K562 (cell line): ENCODE measurements around the gene CACTIN. TPM values are rescaled to one million over a fixed set of nuclear protein-coding genes. Genes with fewer than 3 reads are reported as not detected.

Source experiments
- ARHGAP35 ChIP-seq: fragments of 450-650 bp; IDR thresholded peaks from 2 replicates; pipeline ENCODE4 v1.6.1; 2018; ENCODE audit not compliant: partially characterized antibody
- CBFB ChIP-seq: sonication (generic); formaldehyde crosslinking; IDR thresholded peaks from 2 replicates; pipeline ENCODE4 v1.4.0; 2020; ENCODE audit warnings: mild to moderate bottlenecking, missing genetic modification reagents
- E2F4 ChIP-seq: sonication (generic); formaldehyde crosslinking; IDR thresholded peaks from 2 replicates; pipeline ENCODE4 v1.8.0; 2022; ENCODE audit warnings: mild to moderate bottlenecking, low read depth, missing genetic modification reagents
- GATAD2B ChIP-seq: fragments of 450-650 bp; IDR thresholded peaks from 2 replicates; pipeline ENCODE4 v1.6.1; 2017; ENCODE audit warnings: mild to moderate bottlenecking, borderline replicate concordance
- HOXB6 ChIP-seq: fragments of 250-450 bp; sonication (Bioruptor Pico); IDR thresholded peaks from 2 replicates; pipeline ENCODE4 v1.5.1; 2022; ENCODE audit warnings: mild to moderate bottlenecking, borderline replicate concordance
- MTA1 ChIP-seq: fragments of 450-650 bp; IDR thresholded peaks from 2 replicates; pipeline ENCODE4 v1.6.1; 2017; ENCODE audit warnings: borderline replicate concordance
- NELFE ChIP-seq: IDR thresholded peaks from 2 replicates; pipeline ENCODE4 v1.6.1; 2011; ENCODE audit warnings: mild to moderate bottlenecking; ENCODE audit not compliant: insufficient read depth, insufficient read length
- SRSF9 ChIP-seq: fragments of 200-400 bp; formaldehyde crosslinking; IDR thresholded peaks from 2 replicates; pipeline ENCODE4 v1.6.1; 2017; ENCODE audit warnings: low read depth, low read length, borderline replicate concordance
- U2AF1 ChIP-seq: fragments of 200-400 bp; formaldehyde crosslinking; optimal IDR thresholded peaks from 2 replicates; pipeline ENCODE3; 2017; ENCODE audit warnings: mild to moderate bottlenecking, low read depth, low read length, moderate library complexity
- YY1 ChIP-seq, 3 experiments: IDR thresholded peaks; 2 replicates each; pipeline ENCODE4 v1.6.1; 2011; ENCODE audit warnings: low read length in 2 of 3, mild to moderate bottlenecking in 2 of 3, moderate library complexity in 2 of 3, borderline replicate concordance in 1 of 3, control low read depth in 1 of 3, low read depth in 1 of 3; ENCODE audit not compliant: insufficient read depth in 3 of 3, insufficient replicate concordance in 2 of 3, control insufficient read depth in 1 of 3, insufficient read length in 1 of 3; ENCODE audit errors: extremely low read depth in 1 of 3
- ZBTB40 ChIP-seq, 2 experiments: fragments of 450-650 bp in 1 of 2; sonication (generic) in 1 of 2; formaldehyde crosslinking in 1 of 2; IDR thresholded peaks; 2 replicates each; pipeline versions ENCODE4 v1.7.1 to v1.9.0; 2016 to 2022; ENCODE audit warnings: inconsistent platforms in 1 of 2, mild to moderate bottlenecking in 1 of 2, missing genetic modification reagents in 1 of 2
- ZNF146 ChIP-seq: IDR thresholded peaks from one replicate; pipeline ENCODE4 v1.6.1; 2018; ENCODE audit warnings: missing compliant biosample characterization; ENCODE audit not compliant: unreplicated experiment
- ZNF507 ChIP-seq: conservative IDR thresholded peaks from 2 replicates; pipeline ENCODE4 v1.6.1; 2017; ENCODE audit warnings: missing genetic modification characterization, missing compliant biosample characterization
- ZNF583 ChIP-seq: fragments of 250-450 bp; sonication (Bioruptor Pico); IDR thresholded peaks from 2 replicates; pipeline ENCODE4 v1.4.0; 2020
- polyA plus RNA-seq, 8 experiments: library from polyadenylated mRNA; depleted of rRNA in 4 of 8; stranded (reverse) in 5 of 8; unstranded in 3 of 8; fragments of >200 nt; fragmentation: Nextera tagmentation in 2 of 8; fragmentation: Illumina TruSeq in 1 of 8; extraction: Ambion mirVana in 2 of 8; extraction: Trizol in 1 of 8; gene quantifications; 2 replicates each; pipeline versions ENCODE4 v1.2.1 to v1.2.3, GENCODE V29; 2011 to 2014; ENCODE audit warnings: inconsistent platforms in 1 of 8, missing spikeins in 1 of 8
- total RNA-seq, 7 experiments: library from RNA; depleted of rRNA in 6 of 7; stranded (reverse); fragments of >200 nt in 6 of 7; fragmentation: Illumina TruSeq in 2 of 7; extraction: Trizol in 2 of 7; gene quantifications; 2 replicates each; pipeline versions ENCODE4 v1.2.1 to v1.2.3, GENCODE V29; 2011 to 2021; ENCODE audit warnings: low replicate concordance in 1 of 7

CACTIN gene
- total and polyA plus RNA-seq, 9 of the 15 experiments (the other 6 are each of a cell fraction or from before 2014, with no cell fraction given) = 0.15 to 49.2 (median 15.0) TPM

- TF ChIP-seq YY1 (IDR thresholded peaks at IDR 0.05; ENCODE audit: borderline replicate concordance in 1 of 3, control insufficient read depth in 1 of 3, extremely low read depth in 1 of 3, insufficient read depth in 3 of 3, insufficient read length in 1 of 3, insufficient replicate concordance in 2 of 3, low read depth in 1 of 3, low read length in 2 of 3) (peak in 1 of 3 experiments; percentile 6), GATAD2B (0 out of 2 replicates have a peak, but pooled peaks have one; percentile 27), HOXB6 (CRISPR knock-in tag) (no peak), ZNF507 (tag) (no peak), NELFE (no peak), U2AF1 (no peak), ZBTB40 (IDR thresholded peaks at IDR 0.05) (no peak), ZBTB40 (CRISPR knock-in tag; IDR thresholded peaks at IDR 0.05) (no peak), ARHGAP35 (no peak), MTA1 (no peak), SRSF9 (no peak), ZNF583 (peak; percentile 84; the same call in 1 of the 2 replicates), CBFB (CRISPR knock-in tag) (no peak), ZNF146 (CRISPR knock-in tag) (no peak), E2F4 (CRISPR knock-in tag) (no peak)
Measured at GRCh38 chr19:3612901-3613741, 13.5 kb downstream of the CACTIN start (continued).
